ENCODE results near the gene MSGN1.
A peak's percentile ranks its signal among the peaks of the same experiment; 100 is the strongest.

The MSGN1 gene

GRCh38 chr2:17799301-17800120 lies 16.7 kb upstream of the MSGN1 start:
- DNase-seq: no peak
- H3K9me3 Mint-ChIP-seq: no peaks in the 10 kb centered on the region
- peaks cover 14% of the 10 kb centered on the region for H3K27me3 Mint-ChIP-seq
- H3K27ac Mint-ChIP-seq: peak overlapping the region in 1 of 2 donors; percentile 3
- peak; percentile 45 for ATAC-seq
- H3K4me1 Mint-ChIP-seq: no peaks in the 10 kb centered on the region
- no peak overlapping the region for H3K4me3 Mint-ChIP-seq

GRCh38 chr2:17800219-17800618 lies 16.0 kb upstream of the MSGN1 start:
- no peaks in the 10 kb centered on the region for H3K4me1 Mint-ChIP-seq
- no peak overlapping the region for H3K4me3 Mint-ChIP-seq
- H3K9me3 Mint-ChIP-seq: no peaks in the 10 kb centered on the region
- H3K27ac Mint-ChIP-seq: peak overlapping the region in 1 of 2 donors; percentile 19
- peaks cover 7% of the 10 kb centered on the region for H3K27me3 Mint-ChIP-seq
- no peak for ATAC-seq
- DNase-seq: no peak

- H3K9me3 Mint-ChIP-seq: no peaks in the 10 kb centered on the region
- DNase-seq (no peak), ATAC-seq (no peak)
- peak overlapping the region; percentile 19 to 23 for H3K27ac Mint-ChIP-seq
- H3K4me1 Mint-ChIP-seq: no peaks in the 10 kb centered on the region
- H3K4me3 Mint-ChIP-seq: no peak overlapping the region
- H3K27me3 Mint-ChIP-seq: peaks cover under 1% of the 10 kb centered on the region
These were observed 15.4 kb upstream of the MSGN1 start for GRCh38 chr2:17800693-17801458.

- H3K4me1 Mint-ChIP-seq: no peaks in the 10 kb centered on the region
- DNase-seq: no peak
- H3K27ac Mint-ChIP-seq: no peak overlapping the region
- H3K4me3 Mint-ChIP-seq: no peak overlapping the region
- peaks cover 7% of the 10 kb centered on the region for H3K27me3 Mint-ChIP-seq
- no peak for ATAC-seq
- no peaks in the 10 kb centered on the region for H3K9me3 Mint-ChIP-seq
These were observed 12.8 kb upstream of the MSGN1 start for GRCh38 chr2:17803497-17803896.

GRCh38 chr2:17804358-17804757 lies 11.9 kb upstream of the MSGN1 start:
- Mint-ChIP-seq H3K27ac (no peak overlapping the region), H3K4me1 (no peaks in the 10 kb centered on the region), H3K27me3 (peaks cover 10% of the 10 kb centered on the region), H3K9me3 (no peaks in the 10 kb centered on the region), H3K4me3 (no peak overlapping the region)
- DNase-seq: no peak
- ATAC-seq: no peak

- no peak for ATAC-seq
- Mint-ChIP-seq H3K4me3 (no peak overlapping the region), H3K27ac (no peak overlapping the region), H3K27me3 (peaks cover 18% of the 10 kb centered on the region), H3K4me1 (no peaks in the 10 kb centered on the region), H3K9me3 (no peaks in the 10 kb centered on the region)
- no peak for DNase-seq
These were observed 11.1 kb upstream of the MSGN1 start for GRCh38 chr2:17805166-17805565.

GRCh38 chr2:17805717-17806363 lies 10.4 kb upstream of the MSGN1 start:
- H3K4me1 Mint-ChIP-seq: no peaks in the 10 kb centered on the region
- no peak overlapping the region for H3K27ac Mint-ChIP-seq
- no peaks in the 10 kb centered on the region for H3K9me3 Mint-ChIP-seq
- ATAC-seq (no peak), DNase-seq (no peak)
- H3K27me3 Mint-ChIP-seq: peaks cover 18% of the 10 kb centered on the region
- no peak overlapping the region for H3K4me3 Mint-ChIP-seq

GRCh38 chr2:17813010-17813741 lies 3.1 kb upstream of the MSGN1 start:
- DNase-seq: no peak
- no peak for ATAC-seq
- Mint-ChIP-seq H3K27me3 (peaks cover 67% of the 10 kb centered on the region), H3K27ac (no peak overlapping the region), H3K9me3 (no peaks in the 10 kb centered on the region), H3K4me1 (peaks cover 8% of the 10 kb centered on the region), H3K4me3 (no peak overlapping the region)

- ATAC-seq (no peak), DNase-seq (no peak)
- H3K4me1 Mint-ChIP-seq: peaks cover 8% of the 10 kb centered on the region
- H3K27me3 Mint-ChIP-seq: peaks cover 62% of the 10 kb centered on the region
- H3K27ac Mint-ChIP-seq: no peak overlapping the region
- H3K4me3 Mint-ChIP-seq: no peak overlapping the region
- H3K9me3 Mint-ChIP-seq: no peaks in the 10 kb centered on the region
These were observed 2.4 kb upstream of the MSGN1 start for GRCh38 chr2:17813742-17814473.

GRCh38 chr2:17814601-17815000 lies 1.7 kb upstream of the MSGN1 start:
- ATAC-seq: no peak
- Mint-ChIP-seq H3K4me1 (peaks cover 8% of the 10 kb centered on the region), H3K27me3 (peaks cover 63% of the 10 kb centered on the region), H3K4me3 (no peak overlapping the region), H3K9me3 (no peaks in the 10 kb centered on the region), H3K27ac (no peak overlapping the region)
- DNase-seq: no peak

- Mint-ChIP-seq H3K4me1 (peaks cover 8% of the 10 kb centered on the region), H3K4me3 (no peak overlapping the region), H3K27ac (no peak overlapping the region), H3K27me3 (peaks cover 68% of the 10 kb centered on the region), H3K9me3 (no peaks in the 10 kb centered on the region)
- DNase-seq (no peak), ATAC-seq (no peak)
These were observed 634 bp upstream of the MSGN1 start for GRCh38 chr2:17815468-17816184.

GRCh38 chr2:17818235-17818815 lies 2.1 kb downstream of the MSGN1 start:
- Mint-ChIP-seq H3K9me3 (no peaks in the 10 kb centered on the region), H3K4me1 (peaks cover 16% of the 10 kb centered on the region), H3K27ac (no peak overlapping the region), H3K4me3 (no peak overlapping the region), H3K27me3 (peaks cover 49% of the 10 kb centered on the region)
- DNase-seq: no peak
- ATAC-seq: no peak

GRCh38 chr2:17821080-17821479 lies 4.8 kb downstream of the MSGN1 start:
- Mint-ChIP-seq H3K27me3 (peaks cover 60% of the 10 kb centered on the region), H3K9me3 (no peaks in the 10 kb centered on the region), H3K4me1 (peaks cover 7% of the 10 kb centered on the region), H3K27ac (no peak overlapping the region), H3K4me3 (no peak overlapping the region)
- DNase-seq: no peak
- ATAC-seq: no peak
